ENCODE measurements around the gene VAV3.

VAV3 gene

DNA sequence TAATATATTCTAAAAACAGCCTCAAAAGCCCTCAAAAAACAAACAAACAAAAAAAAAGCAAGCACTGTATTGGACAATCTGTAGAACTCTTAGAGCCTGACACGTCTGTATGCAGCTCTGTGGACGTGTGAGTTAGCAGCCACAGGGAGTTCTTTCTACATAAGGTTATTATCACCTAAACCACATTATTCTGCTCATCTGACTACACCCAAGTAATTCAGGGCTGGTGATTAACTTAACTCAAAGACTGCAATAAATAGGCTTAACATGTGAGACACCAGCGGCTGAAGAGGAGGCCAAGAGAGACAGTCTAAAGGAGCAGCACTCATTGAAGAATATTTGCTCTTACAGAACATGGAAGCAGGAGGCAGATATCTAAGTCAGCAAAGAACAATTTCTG, 316.0 kb downstream of the VAV3 start:
- DNase-seq, result no peak
- in situ Hi-C loops (cut with HindIII; ENCODE audit: low pct_ligation_motif_present, low sequenced_read_pairs), result no loop called here
- no peaks in the 10 kb centered on the region for H3K36me3 ChIP-seq (replicated peaks)
- TF ChIP-seq, protein P1, sequence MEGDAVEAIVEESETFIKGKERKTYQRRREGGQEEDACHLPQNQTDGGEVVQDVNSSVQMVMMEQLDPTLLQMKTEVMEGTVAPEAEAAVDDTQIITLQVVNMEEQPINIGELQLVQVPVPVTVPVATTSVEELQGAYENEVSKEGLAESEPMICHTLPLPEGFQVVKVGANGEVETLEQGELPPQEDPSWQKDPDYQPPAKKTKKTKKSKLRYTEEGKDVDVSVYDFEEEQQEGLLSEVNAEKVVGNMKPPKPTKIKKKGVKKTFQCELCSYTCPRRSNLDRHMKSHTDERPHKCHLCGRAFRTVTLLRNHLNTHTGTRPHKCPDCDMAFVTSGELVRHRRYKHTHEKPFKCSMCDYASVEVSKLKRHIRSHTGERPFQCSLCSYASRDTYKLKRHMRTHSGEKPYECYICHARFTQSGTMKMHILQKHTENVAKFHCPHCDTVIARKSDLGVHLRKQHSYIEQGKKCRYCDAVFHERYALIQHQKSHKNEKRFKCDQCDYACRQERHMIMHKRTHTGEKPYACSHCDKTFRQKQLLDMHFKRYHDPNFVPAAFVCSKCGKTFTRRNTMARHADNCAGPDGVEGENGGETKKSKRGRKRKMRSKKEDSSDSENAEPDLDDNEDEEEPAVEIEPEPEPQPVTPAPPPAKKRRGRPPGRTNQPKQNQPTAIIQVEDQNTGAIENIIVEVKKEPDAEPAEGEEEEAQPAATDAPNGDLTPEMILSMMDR (IDR thresholded peaks at IDR 0.05; ENCODE audit: low read depth, low read length, missing control alignments), result no peak
- no peak overlapping the region for H3K27ac ChIP-seq
- H3K4me3 ChIP-seq (ENCODE audit: low read depth, low read length), result no peak overlapping the region
- no peaks in the 10 kb centered on the region for H3K27me3 ChIP-seq (replicated peaks)

DNA sequence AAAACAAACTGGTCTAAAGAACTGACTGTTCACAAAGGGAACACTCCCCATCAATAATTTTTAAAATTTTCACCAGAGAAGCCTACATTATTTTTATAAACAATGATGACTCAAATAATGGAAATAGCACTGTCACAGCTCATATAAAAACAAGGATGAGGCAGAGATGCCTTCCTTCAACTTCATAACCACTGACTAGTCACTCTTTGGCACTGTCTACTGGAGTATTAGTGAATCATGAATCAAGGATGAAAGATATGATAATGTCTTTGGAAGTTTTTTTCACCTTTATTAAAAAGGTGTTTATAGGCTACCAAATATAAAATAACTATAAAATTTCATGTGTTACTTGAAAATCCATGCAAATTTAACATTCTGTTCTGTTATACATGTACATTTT, 316.9 kb downstream of the VAV3 start:
- H3K27me3 ChIP-seq (replicated peaks), result no peaks in the 10 kb centered on the region
- DNase-seq, result peak; percentile 69
- H3K4me3 ChIP-seq (ENCODE audit: low read depth, low read length), result no peak overlapping the region
- in situ Hi-C loops (cut with HindIII; ENCODE audit: low pct_ligation_motif_present, low sequenced_read_pairs), result no loop called here
- H3K36me3 ChIP-seq (replicated peaks), result no peaks in the 10 kb centered on the region
- TF ChIP-seq, protein P1 (IDR thresholded peaks at IDR 0.05; ENCODE audit: low read depth, low read length, missing control alignments), result no peak
- H3K27ac ChIP-seq, result peak overlapping the region; percentile 60

DNA sequence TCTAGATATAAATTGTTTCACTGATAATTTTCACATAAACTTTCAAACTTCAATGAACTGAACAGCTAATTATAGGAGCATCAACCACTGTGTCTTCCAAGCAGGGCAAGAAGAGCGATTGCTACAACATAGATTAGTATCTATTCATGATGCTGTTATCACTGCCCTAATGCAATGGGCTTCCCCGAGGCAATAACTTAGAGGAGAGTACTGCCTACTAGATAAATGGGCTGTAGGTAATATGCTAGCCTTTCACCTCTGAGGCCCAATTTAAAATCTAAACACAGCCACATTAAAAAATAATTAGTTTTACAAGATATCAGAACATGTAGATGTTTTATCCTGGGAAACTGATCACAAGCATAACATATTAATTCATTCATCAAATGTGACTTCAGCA, 318.0 kb downstream of the VAV3 start:
- DNase-seq, result no peak
- no peak overlapping the region for H3K27ac ChIP-seq
- TF ChIP-seq, protein P1 (IDR thresholded peaks at IDR 0.05; ENCODE audit: low read depth, low read length, missing control alignments), result no peak
- H3K36me3 ChIP-seq (replicated peaks), result no peaks in the 10 kb centered on the region
- in situ Hi-C loops (cut with HindIII; ENCODE audit: low pct_ligation_motif_present, low sequenced_read_pairs), result no loop called here
- no peaks in the 10 kb centered on the region for H3K27me3 ChIP-seq (replicated peaks)
- H3K4me3 ChIP-seq (ENCODE audit: low read depth, low read length), result no peak overlapping the region

DNA sequence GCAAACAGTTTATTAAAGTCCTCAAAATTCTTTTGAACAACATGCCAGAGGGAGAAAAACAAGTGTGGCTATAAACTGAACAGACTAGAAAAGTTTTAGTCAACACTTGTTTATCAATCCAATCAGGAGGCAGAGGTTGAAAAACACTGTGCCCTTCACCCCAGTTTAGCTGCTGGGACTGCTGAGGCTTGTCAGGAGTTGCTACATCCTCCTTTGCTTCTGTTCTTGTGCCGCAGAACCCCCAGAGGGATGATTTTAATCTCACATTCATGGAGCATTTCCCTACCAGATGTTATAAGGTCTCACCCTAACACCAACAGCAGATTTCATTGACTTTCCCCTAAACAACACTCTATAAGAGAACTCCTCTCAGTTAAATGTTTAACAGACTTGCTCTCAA, 321.2 kb downstream of the VAV3 start:
- H3K4me3 ChIP-seq (ENCODE audit: low read depth, low read length), result no peak overlapping the region
- DNase-seq, result no peak
- TF ChIP-seq, protein P1 (IDR thresholded peaks at IDR 0.05; ENCODE audit: low read depth, low read length, missing control alignments), result no peak
- H3K27ac ChIP-seq, result no peak overlapping the region
- no peaks in the 10 kb centered on the region for H3K27me3 ChIP-seq (replicated peaks)
- in situ Hi-C loops (cut with HindIII; ENCODE audit: low pct_ligation_motif_present, low sequenced_read_pairs), result no loop called here
- no peaks in the 10 kb centered on the region for H3K36me3 ChIP-seq (replicated peaks)

DNA sequence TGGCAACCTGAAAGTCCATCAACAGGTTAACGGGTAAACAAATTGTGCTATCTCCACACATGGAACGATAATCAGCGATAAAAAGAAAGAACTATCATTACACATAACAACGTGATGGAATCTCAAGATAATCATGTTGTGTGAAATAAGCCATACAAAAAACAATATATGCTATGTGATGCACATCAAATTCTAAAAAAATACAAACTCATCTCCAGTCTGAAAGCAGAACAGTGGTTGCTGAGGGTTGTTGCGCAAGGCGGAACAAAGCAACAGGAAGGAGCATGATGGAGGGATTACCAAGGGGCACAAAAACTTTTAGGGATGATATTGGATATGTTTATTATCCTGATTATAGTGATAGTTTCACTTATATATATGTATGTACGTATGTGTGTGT, 324.8 kb downstream of the VAV3 start:
- no peak for DNase-seq
- Histone ChIP-seq H3K4me3 (ENCODE audit: low read depth, low read length) (no peak overlapping the region), H3K27me3 (replicated peaks) (no peaks in the 10 kb centered on the region), H3K27ac (no peak overlapping the region), H3K36me3 (replicated peaks) (no peaks in the 10 kb centered on the region)
- TF ChIP-seq, protein P1 (IDR thresholded peaks at IDR 0.05; ENCODE audit: low read depth, low read length, missing control alignments), result no peak
- in situ Hi-C loops (cut with HindIII; ENCODE audit: low pct_ligation_motif_present, low sequenced_read_pairs), result no loop called here

DNA sequence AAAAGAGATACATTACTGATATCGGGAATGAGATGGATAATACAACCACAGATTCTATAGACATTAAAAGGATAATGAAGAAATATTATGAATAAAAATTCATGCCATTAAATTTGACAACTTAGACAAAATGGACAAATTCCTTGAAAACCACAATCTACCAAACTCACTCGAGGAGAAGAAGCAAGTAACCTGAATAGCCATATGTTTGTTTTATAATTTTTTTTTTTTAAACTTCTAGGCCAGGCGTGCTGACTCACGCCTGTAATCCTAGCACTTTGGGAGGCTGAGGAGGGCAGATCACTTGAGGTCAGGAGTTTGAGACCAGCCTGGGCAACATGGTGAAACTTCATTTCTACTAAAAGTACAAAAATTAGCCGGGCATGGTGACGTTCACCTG, 327.9 kb downstream of the VAV3 start:
- Histone ChIP-seq H3K27me3 (replicated peaks) (no peaks in the 10 kb centered on the region), H3K36me3 (replicated peaks) (no peaks in the 10 kb centered on the region), H3K4me3 (ENCODE audit: low read depth, low read length) (no peak overlapping the region), H3K27ac (no peak overlapping the region)
- in situ Hi-C loops (cut with HindIII; ENCODE audit: low pct_ligation_motif_present, low sequenced_read_pairs), result no loop called here
- TF ChIP-seq, protein P1 (IDR thresholded peaks at IDR 0.05; ENCODE audit: low read depth, low read length, missing control alignments), result no peak
- no peak for DNase-seq
